Chondrocyte (in vitro differentiated cells): ENCODE results near the gene PJA2. TPM values are rescaled to one million over a fixed set of nuclear protein-coding genes. Genes with fewer than 3 reads are reported as not detected.
A peak's percentile ranks its signal among the peaks of the same experiment; 100 is the strongest.

Experiments used
- DNase-seq: peaks from one replicate; pipeline ENCODE4 v3.0.0; 2021; ENCODE audit warnings: mixed read lengths, low spot score
- H3K27ac Mint-ChIP-seq: one replicate; pipeline ENCODE4 v1.8.0; 2021; ENCODE audit warnings: mild to moderate bottlenecking, moderate library complexity, mixed read lengths; ENCODE audit not compliant: unreplicated experiment
- H3K27me3 Mint-ChIP-seq: 2 replicates; pipeline ENCODE4 v1.8.0; 2021; ENCODE audit warnings: low read depth, mixed read lengths
- H3K36me3 Mint-ChIP-seq: 2 replicates; pipeline ENCODE4 v1.8.0; 2021; ENCODE audit warnings: low read depth, mixed read lengths
- H3K4me1 Mint-ChIP-seq: 2 replicates; pipeline ENCODE4 v1.8.0; 2021; ENCODE audit warnings: low read depth, mild to moderate bottlenecking, mixed read lengths
- H3K4me3 Mint-ChIP-seq: one replicate; pipeline ENCODE4 v1.8.0; 2021; ENCODE audit warnings: mild to moderate bottlenecking, moderate library complexity, mixed read lengths; ENCODE audit not compliant: unreplicated experiment
- H3K9me3 Mint-ChIP-seq: 2 replicates; pipeline ENCODE4 v1.8.0; 2021; ENCODE audit warnings: low read depth, mixed read lengths
- CTCF ChIP-seq: fragments of 200-600 bp; sonication (generic); IDR thresholded peaks from 2 replicates; pipeline ENCODE4 v1.5.0; 2021; ENCODE audit warnings: antibody characterized with exemption, mild to moderate bottlenecking, moderate library complexity
- total RNA-seq: library from RNA; stranded (reverse); gene quantifications from 3 replicates; pipeline ENCODE4 v1.2.1, GENCODE V29; 2021

PJA2 gene
- total RNA-seq, 1 donor from 2014 or later, result 110 TPM

DNA sequence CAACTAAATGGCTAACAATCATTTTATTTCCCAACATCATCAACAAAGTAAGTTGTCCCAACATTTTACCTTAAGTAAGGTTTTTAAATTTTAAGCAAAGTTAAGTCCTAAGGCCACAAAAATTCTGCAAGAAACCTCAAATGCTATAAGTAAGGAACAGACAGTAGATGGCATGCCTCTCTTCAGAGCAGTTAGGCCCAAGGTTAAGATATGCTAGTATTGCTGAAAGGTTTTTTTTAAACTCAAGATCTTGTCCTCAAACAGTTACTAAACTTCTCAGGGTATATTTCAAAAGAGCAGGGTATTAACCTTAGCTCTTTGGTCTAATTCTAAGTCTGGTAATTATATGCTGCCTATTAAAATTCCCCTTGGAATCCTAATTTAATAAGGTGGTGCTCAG lies 35.1 kb downstream of the PJA2 start:
- peaks cover 16% of the 10 kb centered on the region for H3K36me3 Mint-ChIP-seq
- TF ChIP-seq CTCF, result peak; percentile 60
- no peaks in the 10 kb centered on the region for H3K9me3 Mint-ChIP-seq
- peaks cover 49% of the 10 kb centered on the region for H3K4me1 Mint-ChIP-seq
- H3K27me3 Mint-ChIP-seq, result no peaks in the 10 kb centered on the region
- H3K4me3 Mint-ChIP-seq, result no peak overlapping the region
- H3K27ac Mint-ChIP-seq, result peak overlapping the region; percentile 33
- no peak for DNase-seq

DNA sequence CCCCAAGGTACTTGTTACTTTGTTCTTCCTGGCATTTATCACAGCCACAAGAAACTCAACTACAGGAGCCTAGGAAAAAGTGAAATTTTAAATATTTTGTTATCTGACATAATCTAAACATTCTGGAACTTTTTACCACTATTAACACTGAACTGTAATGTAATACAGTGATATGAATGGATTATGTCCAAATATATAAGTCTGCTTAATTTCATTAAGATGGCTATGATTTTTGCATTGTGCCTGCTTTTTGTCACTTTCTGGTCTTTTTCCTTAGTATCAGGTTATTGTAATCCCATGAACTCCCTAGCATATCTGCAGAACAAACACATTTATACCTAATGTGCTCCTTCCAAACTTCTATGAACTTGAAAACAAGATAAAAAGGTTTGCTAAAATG lies 35.8 kb downstream of the PJA2 start:
- Mint-ChIP-seq H3K27me3 (no peaks in the 10 kb centered on the region), H3K9me3 (peaks cover under 1% of the 10 kb centered on the region), H3K36me3 (peaks cover 17% of the 10 kb centered on the region), H3K4me1 (peaks cover 49% of the 10 kb centered on the region), H3K4me3 (no peak overlapping the region), H3K27ac (no peak overlapping the region)
- no peak for DNase-seq
- TF ChIP-seq CTCF, result no peak

- no peak for TF ChIP-seq CTCF
- H3K27me3 Mint-ChIP-seq, result no peaks in the 10 kb centered on the region
- no peak overlapping the region for H3K4me3 Mint-ChIP-seq
- no peak overlapping the region for H3K27ac Mint-ChIP-seq
- no peak for DNase-seq
- peaks cover 21% of the 10 kb centered on the region for H3K36me3 Mint-ChIP-seq
- H3K4me1 Mint-ChIP-seq, result peaks cover 41% of the 10 kb centered on the region
- peaks cover 4% of the 10 kb centered on the region for H3K9me3 Mint-ChIP-seq
Observed at GRCh38 chr5:109370343-109370742, 39.4 kb downstream of the PJA2 start.

DNA sequence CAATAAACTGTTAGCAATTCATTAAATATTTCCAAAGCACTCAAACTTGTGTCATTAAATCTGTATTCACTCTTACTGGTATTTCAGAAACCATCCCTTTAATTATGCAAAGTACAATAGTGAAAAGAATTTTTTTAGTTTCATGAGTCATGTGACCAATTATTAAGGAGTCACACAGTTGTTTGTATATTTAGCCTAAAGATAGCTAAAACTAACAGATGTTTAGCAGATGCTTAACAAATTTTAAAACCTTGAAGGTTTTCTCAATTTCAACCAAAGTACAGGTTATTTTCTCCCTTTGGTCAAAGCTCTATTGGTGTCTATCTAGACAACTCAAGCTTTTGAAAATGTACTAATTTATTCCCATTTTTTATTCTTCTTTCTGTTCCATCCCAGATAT lies 44.1 kb downstream of the PJA2 start:
- Mint-ChIP-seq H3K9me3 (peaks cover 4% of the 10 kb centered on the region), H3K36me3 (peaks cover 36% of the 10 kb centered on the region), H3K27ac (no peak overlapping the region), H3K4me1 (peaks cover 30% of the 10 kb centered on the region), H3K27me3 (no peaks in the 10 kb centered on the region), H3K4me3 (no peak overlapping the region)
- DNase-seq, result no peak
- TF ChIP-seq CTCF, result no peak

- Mint-ChIP-seq H3K36me3 (peaks cover 33% of the 10 kb centered on the region), H3K27ac (no peak overlapping the region), H3K4me3 (no peak overlapping the region), H3K4me1 (peaks cover 24% of the 10 kb centered on the region), H3K9me3 (peaks cover 4% of the 10 kb centered on the region), H3K27me3 (no peaks in the 10 kb centered on the region)
- DNase-seq, result no peak
- no peak for TF ChIP-seq CTCF
Observed at GRCh38 chr5:109364977-109365376, 44.8 kb downstream of the PJA2 start.
